SHP77 (cell line): ENCODE results near the gene BCAS3.
"Not testable (repeated sequence)": the region's sequence is repeated elsewhere in the genome, so short reads cannot be mapped to it uniquely, and the experiment has no call there.

Experiments used
- DNase-seq, 2 experiments: peaks; one replicate each; lab custom pipeline; 2025; lab: John Stamatoyannopoulos, UW

BCAS3 gene

DNA sequence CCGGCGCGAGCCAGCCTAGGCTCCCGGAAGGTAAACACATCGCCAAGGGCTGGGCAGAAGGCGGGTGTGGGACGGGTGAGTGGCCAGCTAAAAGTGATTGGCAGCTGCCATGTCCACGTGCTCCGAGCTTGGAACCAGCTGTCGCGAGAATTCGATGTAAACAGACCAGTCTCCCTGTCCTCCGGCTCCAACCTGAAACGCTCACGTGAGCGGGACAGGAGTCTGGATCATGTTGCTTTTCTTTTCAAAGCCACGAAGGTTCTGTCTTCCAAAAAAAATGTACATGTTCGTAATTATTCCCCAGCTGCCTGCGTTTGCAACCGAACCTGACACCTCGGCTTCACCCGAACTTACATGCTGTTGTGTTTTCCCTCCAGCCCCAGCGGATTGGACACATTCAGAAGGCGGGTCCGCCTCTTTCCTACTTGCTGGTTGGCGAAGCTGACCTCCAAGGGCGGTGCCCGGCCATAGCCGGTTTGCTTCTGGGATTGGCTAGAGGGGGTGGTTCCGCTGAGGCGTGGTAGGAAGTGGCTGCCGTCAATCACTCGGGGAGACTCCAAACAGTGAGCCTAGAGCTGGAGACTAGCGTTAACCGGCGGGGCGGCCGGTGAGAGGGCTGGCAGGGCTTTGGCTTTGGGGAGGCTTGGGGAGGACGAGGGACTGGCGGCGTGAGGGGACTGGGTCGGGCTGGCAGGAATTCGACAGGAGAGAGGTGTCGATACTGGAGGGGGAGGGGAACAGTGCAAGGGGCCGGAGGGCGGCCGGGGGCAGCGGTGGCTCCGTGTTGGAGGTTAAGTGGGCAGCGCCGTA, at the start of gene BCAS3:
Gene BCAS3 (plus strand): TSS at position 544 of the 810 bp plus-strand sequence.
- DNase-seq, result peak; percentile 97 to 99

- no peak for DNase-seq
These were observed 49.3 kb upstream of the BCAS3 start for GRCh38 chr17:60628252-60628889.

GRCh38 chr17:60629120-60629519, 48.5 kb upstream of the BCAS3 start:
- DNase-seq, result no peak

DNA sequence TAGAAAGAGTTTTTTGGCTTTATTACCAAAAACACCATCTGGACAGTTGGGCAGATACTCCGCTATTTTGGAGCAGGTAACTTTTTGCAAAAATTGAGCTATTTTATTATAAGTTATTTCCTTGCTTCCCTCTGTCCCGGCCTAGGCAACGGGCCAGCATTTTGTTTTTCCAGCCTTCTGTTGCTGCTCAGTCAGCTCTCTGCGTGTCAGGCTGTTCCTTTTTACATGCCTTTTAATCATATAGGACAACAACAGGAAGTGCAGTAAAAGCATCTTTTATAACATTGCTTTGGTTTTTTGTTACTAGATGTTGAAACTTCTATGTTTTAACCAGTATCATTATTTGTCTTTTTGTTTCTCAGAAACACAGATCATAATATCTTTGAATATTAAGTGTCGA, 47.3 kb upstream of the BCAS3 start:
- DNase-seq, result no peak

GRCh38 chr17:60631119-60631518, 46.5 kb upstream of the BCAS3 start:
- no peak for DNase-seq

- no peak for DNase-seq
These were observed 40.0 kb upstream of the BCAS3 start for GRCh38 chr17:60637683-60638082.

DNA sequence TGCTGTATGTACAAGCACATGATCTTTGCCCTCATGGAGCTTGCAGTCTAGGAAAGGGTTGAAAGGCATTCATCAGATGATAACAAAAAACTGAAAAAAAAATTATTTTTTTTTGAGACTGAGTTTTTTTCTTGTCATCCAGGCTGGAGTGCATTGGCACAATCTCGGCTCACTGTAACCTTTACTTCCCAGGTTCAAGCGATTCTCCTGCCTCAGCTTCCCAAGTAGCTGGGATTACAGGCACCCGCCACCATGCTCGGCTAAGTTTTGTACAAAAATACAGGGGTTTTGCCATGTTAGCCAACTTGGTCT, 38.7 kb upstream of the BCAS3 start:
- DNase-seq, result no peak

DNA sequence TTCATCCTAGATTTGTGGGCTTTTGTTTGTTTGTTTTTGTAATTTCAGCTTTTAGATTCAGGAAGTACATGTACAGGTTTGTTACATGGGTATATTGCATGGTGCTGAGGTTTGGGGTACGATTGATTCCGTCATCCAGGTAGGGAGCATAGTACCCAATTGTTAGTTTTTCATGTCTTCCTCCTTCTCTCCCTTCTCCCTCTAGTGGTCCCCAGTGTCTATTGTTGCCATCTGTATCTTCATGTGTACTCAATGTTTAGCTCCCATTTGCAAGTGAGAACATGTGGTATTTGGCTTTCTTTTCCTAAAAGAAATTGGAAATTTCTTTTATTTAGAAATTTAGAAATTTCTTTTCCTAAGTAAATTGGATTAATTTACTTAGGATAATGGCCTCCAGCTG, 37.1 kb upstream of the BCAS3 start:
- peak in 1 of 2 experiments; percentile 12 for DNase-seq

- DNase-seq, result no peak
These were observed 36.5 kb upstream of the BCAS3 start for GRCh38 chr17:60641126-60641525.

- peak; percentile 70 to 72 for DNase-seq
These were observed 35.8 kb upstream of the BCAS3 start for GRCh38 chr17:60641810-60642220.

GRCh38 chr17:60645918-60646523, 31.6 kb upstream of the BCAS3 start:
- DNase-seq, result no peak

DNA sequence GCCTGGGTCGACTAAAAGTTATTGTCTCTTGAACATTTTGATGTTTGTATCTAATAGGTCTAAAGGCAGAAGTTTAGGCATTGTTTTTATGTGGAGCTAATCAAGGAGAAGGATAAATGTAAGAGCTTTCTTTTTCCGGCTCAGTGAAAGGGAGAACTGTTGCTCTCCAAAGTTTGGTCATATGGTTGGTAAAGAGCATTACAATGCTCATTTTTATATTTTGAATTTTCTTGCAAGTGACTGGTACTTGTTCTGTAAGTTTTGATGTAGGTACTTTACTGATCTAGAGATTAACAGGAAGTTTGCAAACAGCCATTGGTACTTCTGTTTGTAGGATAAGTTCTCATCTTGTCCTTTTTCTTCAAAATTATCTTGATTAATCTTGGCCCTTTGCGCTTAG, 30.9 kb upstream of the BCAS3 start:
- DNase-seq, result no peak

- no peak for DNase-seq
These were observed 29.9 kb upstream of the BCAS3 start for GRCh38 chr17:60647705-60648104.

DNA sequence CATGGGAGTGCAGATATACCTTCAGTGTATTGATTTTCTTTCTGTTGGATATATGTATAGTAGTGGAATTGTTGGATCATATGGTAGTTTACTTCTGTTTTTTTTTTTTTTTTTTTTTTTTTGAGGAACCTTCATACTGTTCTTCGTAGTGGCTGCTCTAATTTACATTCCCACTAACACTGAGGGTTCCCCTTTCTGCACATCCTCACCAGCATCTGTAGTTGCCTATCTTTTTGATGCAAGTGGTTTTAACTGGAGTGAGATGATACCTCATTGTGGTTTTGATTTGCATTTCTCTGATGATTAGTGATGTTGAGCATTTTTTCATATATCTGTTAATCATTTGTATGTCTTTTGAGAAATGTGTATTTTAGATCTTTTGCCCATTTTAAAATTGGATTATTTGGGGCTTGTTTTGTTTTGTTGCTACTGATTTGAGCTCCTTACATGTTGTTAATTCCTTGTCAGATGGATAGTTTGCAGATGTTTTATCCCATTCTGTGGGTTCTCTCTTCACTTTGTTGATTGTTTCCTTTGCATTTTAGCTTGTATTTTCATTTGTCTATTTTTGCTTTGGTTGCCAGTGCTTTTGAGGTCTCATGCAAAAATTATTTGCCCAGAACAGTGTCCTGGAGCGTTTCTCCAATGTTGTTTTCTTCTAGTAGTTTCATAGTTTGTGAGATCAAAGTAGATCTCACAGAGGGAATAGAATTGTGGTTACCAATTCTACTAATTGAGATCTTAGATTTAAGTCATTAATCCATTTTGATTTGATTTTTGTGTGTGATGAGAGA, 25.0 kb upstream of the BCAS3 start:
- no peak for DNase-seq

- no peak for DNase-seq
These were observed 24.1 kb upstream of the BCAS3 start for GRCh38 chr17:60653569-60653968.

DNA sequence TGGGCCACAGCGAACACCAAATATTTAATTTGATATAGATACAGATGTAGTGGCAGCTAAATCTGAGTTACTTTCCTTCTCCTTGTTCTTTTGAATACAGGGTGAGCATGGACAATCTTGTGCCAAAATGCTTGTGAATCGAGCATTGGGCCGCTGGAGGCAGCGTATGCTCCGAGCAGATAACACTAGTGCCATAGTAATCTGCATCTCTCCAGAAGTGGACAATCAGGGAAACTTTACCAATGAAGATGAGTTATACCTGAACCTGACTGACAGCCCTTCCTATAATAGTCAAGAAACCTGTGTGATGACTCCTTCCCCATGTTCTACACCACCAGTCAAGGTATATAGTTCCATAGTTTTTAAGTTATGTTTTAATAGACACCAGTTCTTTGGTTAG, 21.2 kb upstream of the BCAS3 start:
- no peak for DNase-seq

DNA sequence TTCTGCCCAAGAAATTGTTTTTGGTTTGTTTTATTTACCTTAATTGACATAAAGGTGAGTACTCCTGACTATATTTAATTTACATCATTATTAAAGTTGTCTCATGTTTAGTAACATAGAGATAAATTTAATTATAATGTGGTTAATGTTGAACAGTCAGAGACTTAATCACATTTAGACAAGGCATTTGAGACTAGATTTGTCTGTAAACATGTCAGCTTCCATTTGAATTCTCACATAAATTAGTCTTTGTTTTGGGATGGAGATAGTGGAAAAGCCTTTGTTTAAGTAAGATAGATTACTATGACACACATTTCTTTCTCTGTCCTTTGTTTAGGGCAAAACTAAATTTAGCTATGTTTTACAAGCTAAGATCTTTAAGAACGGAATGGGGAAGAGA, 18.5 kb upstream of the BCAS3 start:
- DNase-seq, result no peak

- no peak for DNase-seq
These were observed 16.2 kb upstream of the BCAS3 start for GRCh38 chr17:60661489-60661888.

- DNase-seq, result no peak
These were observed 13.6 kb upstream of the BCAS3 start for GRCh38 chr17:60664022-60664421.

DNA sequence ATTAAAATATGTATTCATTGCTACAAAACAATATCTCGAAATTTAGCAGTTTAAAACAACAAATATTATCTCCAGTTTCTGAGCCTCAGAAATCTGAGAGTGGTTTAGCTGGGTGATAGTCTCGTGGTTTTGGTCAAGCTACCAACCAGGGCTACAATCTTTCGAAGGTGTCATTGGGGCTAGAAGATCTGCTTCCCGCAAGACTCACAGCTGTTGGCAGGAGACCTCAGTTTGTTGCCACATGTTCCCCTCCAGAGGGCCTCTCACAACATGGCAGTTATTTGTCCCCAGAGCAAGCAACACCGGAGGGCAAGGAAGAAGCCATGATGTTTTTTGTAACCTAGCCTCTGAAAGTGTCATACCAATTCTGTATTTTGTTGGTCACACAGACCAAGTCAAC, 12.0 kb upstream of the BCAS3 start:
- no peak for DNase-seq

DNA sequence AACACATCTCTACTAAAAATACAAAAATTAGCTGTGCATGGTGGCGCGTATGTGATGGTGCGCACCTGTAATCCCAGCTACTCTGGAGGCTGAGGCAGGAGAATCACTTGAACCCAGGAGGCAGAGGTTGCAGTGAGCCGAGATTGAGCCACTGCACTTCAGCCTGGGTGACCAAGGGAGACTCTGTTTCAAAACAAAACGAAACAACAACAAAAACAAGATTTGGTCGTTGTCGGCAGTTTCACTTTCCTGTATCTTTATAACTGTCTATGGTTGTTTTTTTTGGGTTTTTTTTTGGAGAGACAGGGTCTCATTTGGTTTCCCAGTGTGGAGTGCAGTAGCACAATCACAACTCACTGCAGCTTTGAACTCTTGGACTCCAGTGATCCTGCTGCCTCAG, 8.9 kb upstream of the BCAS3 start:
- DNase-seq, result not testable (repeated sequence)

- no peak for DNase-seq
These were observed 6.2 kb upstream of the BCAS3 start for GRCh38 chr17:60671482-60671881.

- not testable (repeated sequence) for DNase-seq
These were observed 3.0 kb upstream of the BCAS3 start for GRCh38 chr17:60674637-60675036.
